BJ (cell line): ENCODE results near the gene PCLAF. TPM values are rescaled to one million over a fixed set of nuclear protein-coding genes. Genes with fewer than 3 reads are reported as not detected.

ENCODE experiments used
- CTCF ChIA-PET: fragments of 350-600 bp; formaldehyde crosslinking; extraction: SDS; loops from one replicate; lab custom pipeline; 2021; ENCODE audit warnings: antibody characterized with exemption, inconsistent platforms; lab: Yijun Ruan, JAX
- POLR2A ChIA-PET: fragments of 300-600 bp; sonication (Branson Sonifier 250); formaldehyde crosslinking; extraction: SDS; loops from one replicate; lab custom pipeline; 2021; ENCODE audit warnings: antibody characterized with exemption; lab: Charles Lee
- DNase-seq: peaks from one replicate; pipeline ENCODE4 v3.0.0-alpha.2; 2011; ENCODE audit warnings: low read depth
- H3K27me3 ChIP-seq: 2 replicates; pipeline ENCODE4 v1.6.0; 2011; ENCODE audit warnings: low read length; ENCODE audit not compliant: control insufficient read depth, insufficient read depth
- H3K36me3 ChIP-seq: 2 replicates; pipeline ENCODE4 v1.5.1; 2011; ENCODE audit warnings: low read length; ENCODE audit not compliant: control insufficient read depth, insufficient read depth
- H3K4me3 ChIP-seq: 2 replicates; pipeline ENCODE4 v1.5.1; 2011; ENCODE audit warnings: low read depth, mild to moderate bottlenecking, control low read depth, low read length
- polyA plus RNA-seq: library from polyadenylated mRNA; depleted of rRNA; stranded (reverse); fragments of >200 nt; gene quantifications from 2 replicates; pipeline ENCODE4 v1.2.3, GENCODE V29; 2011
- TF ChIP-seq, protein P1 (sequence below): IDR thresholded peaks from 2 replicates; pipeline ENCODE4 v1.5.1; 2011; ENCODE audit warnings: low read depth, mild to moderate bottlenecking, control low read depth, inconsistent platforms, low read length, moderate library complexity; ENCODE audit not compliant: insufficient read depth

Gene PCLAF
- polyA plus RNA-seq, 1 experiment: 143 TPM

DNA sequence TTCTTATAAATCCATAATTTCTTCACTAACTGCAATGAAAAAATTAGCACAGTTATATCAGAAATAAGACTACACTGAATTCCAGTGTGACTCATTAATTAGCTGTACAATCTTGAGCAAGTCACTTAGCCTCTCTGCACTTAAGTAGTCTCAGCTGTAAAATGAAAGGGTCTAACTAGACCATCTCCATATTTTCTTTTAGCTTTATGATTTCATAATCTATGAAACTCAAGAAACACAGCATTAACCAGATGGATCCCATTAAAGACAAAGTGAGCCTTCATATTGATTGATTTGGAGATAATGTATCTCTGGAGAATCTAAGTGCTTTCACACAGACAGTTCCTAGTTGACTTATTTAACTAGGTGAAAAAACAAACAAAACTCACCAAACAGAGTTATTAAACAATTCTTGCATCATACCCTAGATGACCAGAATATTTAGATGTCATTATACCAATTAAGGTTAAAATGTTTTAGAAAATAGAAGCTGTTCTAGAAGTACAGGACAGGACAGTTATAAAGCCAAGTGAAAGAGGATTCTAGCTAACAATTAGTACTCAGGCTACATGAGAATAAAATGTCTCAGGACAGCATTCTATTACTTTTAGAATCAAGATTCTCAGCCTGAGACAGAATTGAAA is 36.5 kb downstream of the PCLAF start:
- H3K4me3 ChIP-seq: no peak overlapping the region
- POLR2A ChIA-PET: no interaction called here
- DNase-seq: peak; percentile 12
- no peaks in the 10 kb centered on the region for H3K27me3 ChIP-seq
- CTCF ChIA-PET: interaction anchor here (1.6 kb wide), 1 partner anchor 11 kb away, joined by 5 read pairs; the partner anchor contains the start of gene CSNK1G1
- H3K36me3 ChIP-seq: 0 out of 2 replicates have a peak, but pooled peaks cover 1% of the 10 kb centered on the region
- TF ChIP-seq, protein P1, sequence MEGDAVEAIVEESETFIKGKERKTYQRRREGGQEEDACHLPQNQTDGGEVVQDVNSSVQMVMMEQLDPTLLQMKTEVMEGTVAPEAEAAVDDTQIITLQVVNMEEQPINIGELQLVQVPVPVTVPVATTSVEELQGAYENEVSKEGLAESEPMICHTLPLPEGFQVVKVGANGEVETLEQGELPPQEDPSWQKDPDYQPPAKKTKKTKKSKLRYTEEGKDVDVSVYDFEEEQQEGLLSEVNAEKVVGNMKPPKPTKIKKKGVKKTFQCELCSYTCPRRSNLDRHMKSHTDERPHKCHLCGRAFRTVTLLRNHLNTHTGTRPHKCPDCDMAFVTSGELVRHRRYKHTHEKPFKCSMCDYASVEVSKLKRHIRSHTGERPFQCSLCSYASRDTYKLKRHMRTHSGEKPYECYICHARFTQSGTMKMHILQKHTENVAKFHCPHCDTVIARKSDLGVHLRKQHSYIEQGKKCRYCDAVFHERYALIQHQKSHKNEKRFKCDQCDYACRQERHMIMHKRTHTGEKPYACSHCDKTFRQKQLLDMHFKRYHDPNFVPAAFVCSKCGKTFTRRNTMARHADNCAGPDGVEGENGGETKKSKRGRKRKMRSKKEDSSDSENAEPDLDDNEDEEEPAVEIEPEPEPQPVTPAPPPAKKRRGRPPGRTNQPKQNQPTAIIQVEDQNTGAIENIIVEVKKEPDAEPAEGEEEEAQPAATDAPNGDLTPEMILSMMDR: no peak

DNA sequence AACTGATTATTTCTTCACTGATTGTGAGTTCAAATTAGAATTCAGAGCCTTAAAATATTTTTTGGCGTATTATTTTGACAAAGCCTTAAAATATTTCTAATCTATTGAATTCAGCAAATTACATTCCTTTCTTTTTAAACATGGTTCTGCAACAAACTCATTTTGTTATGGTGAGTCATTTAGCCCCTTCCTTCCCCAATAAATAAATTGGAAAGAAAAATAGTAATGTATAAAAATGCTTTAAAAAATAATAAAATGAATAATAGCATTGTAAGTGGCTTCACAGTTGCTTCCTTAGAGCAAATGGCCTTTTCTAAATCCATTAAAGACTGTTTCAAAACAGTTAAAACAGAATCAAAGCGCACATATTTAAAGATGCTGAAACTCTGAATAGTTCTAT is 37.4 kb downstream of the PCLAF start:
- POLR2A ChIA-PET: no interaction called here
- no peak overlapping the region for H3K4me3 ChIP-seq
- DNase-seq: peak; percentile 22
- no peaks in the 10 kb centered on the region for H3K27me3 ChIP-seq
- CTCF ChIA-PET: interaction anchor here (0.5 kb wide), 1 partner anchor 62 kb away, joined by 4 read pairs; no protein-coding TSS in a partner anchor
- 0 out of 2 replicates have a peak, but pooled peaks cover 1% of the 10 kb centered on the region for H3K36me3 ChIP-seq
- TF ChIP-seq, protein P1: no peak

DNA sequence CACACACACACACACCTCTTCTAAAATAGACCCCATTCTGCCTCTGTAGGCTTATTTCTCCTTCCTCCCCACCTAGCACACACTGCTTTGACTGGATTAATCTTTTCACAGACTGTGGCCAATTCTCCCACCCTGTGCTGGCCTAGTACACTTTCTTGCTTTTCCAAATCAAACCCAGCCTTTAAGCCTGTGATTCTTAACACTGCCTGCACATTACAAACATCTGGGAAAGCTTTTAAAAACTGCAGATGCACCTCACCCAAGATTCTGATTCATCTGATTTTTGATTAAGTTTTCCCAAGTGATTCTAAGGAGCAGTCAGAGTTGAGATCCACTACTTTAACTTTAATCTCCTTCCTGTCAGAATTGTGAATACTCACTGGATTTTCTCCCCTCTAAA is 38.0 kb downstream of the PCLAF start:
- TF ChIP-seq, protein P1: no peak
- ChIA-PET CTCF (interaction anchor here (0.5 kb wide), 1 partner anchor 62 kb away, joined by 4 read pairs; no protein-coding TSS in a partner anchor), POLR2A (no interaction called here)
- Histone ChIP-seq H3K36me3 (0 out of 2 replicates have a peak, but pooled peaks cover 1% of the 10 kb centered on the region), H3K4me3 (no peak overlapping the region), H3K27me3 (no peaks in the 10 kb centered on the region)
- peak; percentile 21 for DNase-seq

DNA sequence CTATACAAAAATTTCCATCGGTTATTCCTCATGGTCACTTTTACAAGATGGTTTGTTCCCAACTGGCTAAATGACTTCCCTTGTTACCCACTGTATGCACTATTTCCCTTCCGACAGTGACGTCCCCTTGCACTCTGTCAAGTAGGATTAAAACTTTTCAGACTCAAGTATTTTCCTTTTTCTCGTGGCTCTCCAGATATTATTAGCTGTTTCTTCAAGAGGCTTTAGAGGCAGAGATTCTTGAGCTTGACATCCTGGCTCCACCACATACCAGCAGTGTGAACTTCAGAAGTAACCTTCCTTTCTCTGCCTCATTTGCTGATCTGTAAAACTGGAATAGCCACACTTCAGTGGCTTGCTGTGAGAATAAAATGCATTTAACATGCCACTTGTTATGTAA is 39.3 kb downstream of the PCLAF start:
- H3K27me3 ChIP-seq: no peaks in the 10 kb centered on the region
- POLR2A ChIA-PET: no interaction called here
- TF ChIP-seq, protein P1: no peak

DNA sequence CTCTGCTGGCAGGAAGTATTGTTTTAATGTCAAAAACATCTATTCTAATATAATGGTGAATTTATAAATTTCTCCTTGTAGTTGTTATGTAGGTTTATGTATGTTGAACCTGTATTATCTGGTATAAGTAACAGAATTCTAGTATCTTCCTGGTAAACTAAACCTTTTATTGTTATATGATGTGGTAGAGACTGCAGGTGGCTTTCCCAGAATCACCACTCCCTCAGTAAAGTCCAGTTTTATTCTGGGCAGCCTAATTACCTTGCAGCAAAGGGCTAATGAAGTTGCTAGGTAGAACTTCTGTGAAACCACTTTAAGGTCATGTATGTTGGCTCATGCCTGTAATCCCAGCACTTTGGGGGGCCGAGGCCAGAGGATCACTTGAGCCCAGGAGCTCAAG is 40.9 kb downstream of the PCLAF start:
- TF ChIP-seq, protein P1: no peak
- H3K36me3 ChIP-seq: 0 out of 2 replicates have a peak, but pooled peaks cover 1% of the 10 kb centered on the region
- ChIA-PET POLR2A (no interaction called here), CTCF (no interaction called here)
- H3K4me3 ChIP-seq: no peak overlapping the region
- no peaks in the 10 kb centered on the region for H3K27me3 ChIP-seq
- no peak for DNase-seq

More for the DNA sequence above, 39.3 kb downstream of the PCLAF start:
- Histone ChIP-seq H3K36me3 (0 out of 2 replicates have a peak, but pooled peaks cover 1% of the 10 kb centered on the region), H3K4me3 (no peak overlapping the region)
- no peak for DNase-seq
- CTCF ChIA-PET: no interaction called here
